GM10847 (cell line): ENCODE measurements around the gene BACE1-AS.

Source experiments
- POLR2A ChIP-seq: IDR thresholded peaks from 2 replicates; pipeline ENCODE4 v1.6.1; 2011; ENCODE audit not compliant: insufficient read length; ENCODE audit errors: extremely low read depth

Gene BACE1-AS

GRCh38 chr11:117290809-117291396 is at the start of gene BACE1-AS:
TSS of gene BACE1-AS (plus strand) at chr11:117291346.
- no peak for TF ChIP-seq POLR2A

GRCh38 chr11:117248341-117248740 is 42.8 kb upstream of the BACE1-AS start:
- no peak for TF ChIP-seq POLR2A

GRCh38 chr11:117249571-117249970 is 41.6 kb upstream of the BACE1-AS start:
- TF ChIP-seq POLR2A = no peak

DNA sequence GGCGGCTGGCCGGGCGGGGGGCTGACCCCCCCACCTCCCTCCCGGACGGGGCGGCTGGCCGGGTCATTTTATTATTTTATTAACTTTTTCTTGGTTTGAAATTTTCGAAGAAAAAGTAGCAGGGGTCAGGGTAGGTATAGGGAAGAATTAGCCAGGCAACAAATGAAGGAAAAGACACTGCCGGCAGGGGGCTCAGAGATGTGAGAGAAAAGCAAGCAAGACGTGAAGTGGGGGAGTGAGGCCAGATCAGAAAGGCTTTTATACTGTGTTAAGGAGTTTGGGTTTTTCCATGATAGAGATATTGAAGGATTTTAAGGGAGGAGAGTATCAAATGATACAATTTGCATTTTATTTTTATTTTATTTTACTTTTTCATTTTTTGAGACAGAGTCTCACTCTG is 39.6 kb upstream of the BACE1-AS start:
- no peak for TF ChIP-seq POLR2A

DNA sequence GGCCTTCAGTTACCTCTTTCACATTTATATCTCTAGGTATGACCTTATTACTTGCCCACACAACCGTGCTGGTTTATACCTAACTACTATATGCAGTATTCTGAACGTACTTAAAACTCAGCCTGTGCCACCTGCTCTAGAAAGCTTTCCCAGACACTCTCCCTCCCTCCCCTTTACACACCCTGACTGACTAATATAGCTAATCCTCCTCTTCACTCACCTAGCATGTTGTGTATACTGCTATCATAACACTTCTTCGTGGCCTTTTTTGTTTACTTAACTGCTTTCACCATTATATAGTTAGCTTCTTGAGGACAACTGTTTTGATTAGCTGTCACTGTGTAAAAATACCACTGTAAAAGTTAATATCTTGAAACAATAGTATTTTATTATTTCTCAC is 35.2 kb upstream of the BACE1-AS start:
- no peak for TF ChIP-seq POLR2A

DNA sequence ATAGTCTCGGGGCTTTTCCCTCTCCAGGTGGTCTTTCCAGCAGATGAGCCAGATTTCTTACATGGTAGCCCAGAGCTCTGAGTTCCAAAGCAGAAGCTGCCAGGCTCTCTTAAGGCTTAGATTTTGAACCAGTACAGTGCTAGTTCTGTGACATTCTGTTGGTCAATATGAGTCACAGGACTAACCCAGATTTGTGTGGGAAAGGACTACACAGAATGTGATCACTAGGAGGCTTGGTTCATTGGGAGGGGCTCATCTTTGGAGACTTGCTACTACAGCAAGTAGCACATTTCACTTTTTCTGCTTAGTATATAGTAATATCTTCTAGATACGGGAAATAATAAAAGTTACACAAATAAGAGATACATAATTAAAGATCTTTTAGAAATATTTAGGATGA is 34.6 kb upstream of the BACE1-AS start:
- TF ChIP-seq POLR2A = no peak

- no peak for TF ChIP-seq POLR2A
Measured at GRCh38 chr11:117258576-117258975, 32.6 kb upstream of the BACE1-AS start.

GRCh38 chr11:117259417-117259816 is 31.7 kb upstream of the BACE1-AS start:
- TF ChIP-seq POLR2A = no peak

DNA sequence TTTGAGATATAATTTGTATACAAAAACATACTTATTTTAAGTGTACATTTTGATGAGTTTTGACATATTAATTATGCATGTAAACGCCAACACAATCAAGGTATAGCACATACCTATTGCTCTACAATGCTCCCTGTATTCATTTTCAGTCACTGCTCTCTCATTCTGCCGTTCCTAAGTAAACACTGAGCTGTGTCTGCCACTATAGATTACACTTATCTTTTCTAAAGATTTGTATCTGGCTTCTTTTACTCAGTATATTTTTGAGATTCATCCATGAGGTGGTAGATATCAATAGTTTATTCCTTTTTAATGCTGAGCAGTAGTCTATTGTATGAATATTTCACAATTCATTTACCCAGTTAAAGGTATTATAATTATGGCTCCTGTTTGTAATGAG is 25.4 kb upstream of the BACE1-AS start:
- no peak for TF ChIP-seq POLR2A

- TF ChIP-seq POLR2A = no peak
Measured at GRCh38 chr11:117269856-117270255, 21.3 kb upstream of the BACE1-AS start.

DNA sequence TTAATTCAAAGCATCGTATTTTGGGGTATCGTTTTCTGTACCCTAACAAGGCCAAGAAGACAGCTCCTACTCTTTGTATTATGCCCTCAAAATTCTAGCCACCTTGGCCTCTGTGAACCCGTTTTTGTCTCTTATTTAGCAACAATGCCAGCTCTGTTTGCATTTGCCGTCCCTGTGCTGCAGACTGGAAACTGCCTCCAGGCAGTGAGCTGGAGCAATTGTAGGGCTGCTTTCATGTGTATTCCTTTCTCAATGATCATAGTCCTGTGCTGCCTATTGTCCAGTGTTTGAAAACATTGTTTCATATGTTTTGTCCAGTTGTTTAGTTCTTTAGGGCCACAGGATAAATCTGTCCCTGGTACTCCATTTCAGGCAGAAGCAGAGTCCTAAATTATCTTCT is 19.9 kb upstream of the BACE1-AS start:
- no peak for TF ChIP-seq POLR2A

GRCh38 chr11:117273550-117274289 is 17.4 kb upstream of the BACE1-AS start:
- no peak for TF ChIP-seq POLR2A

GRCh38 chr11:117278347-117278746 is 12.8 kb upstream of the BACE1-AS start:
- no peak for TF ChIP-seq POLR2A

DNA sequence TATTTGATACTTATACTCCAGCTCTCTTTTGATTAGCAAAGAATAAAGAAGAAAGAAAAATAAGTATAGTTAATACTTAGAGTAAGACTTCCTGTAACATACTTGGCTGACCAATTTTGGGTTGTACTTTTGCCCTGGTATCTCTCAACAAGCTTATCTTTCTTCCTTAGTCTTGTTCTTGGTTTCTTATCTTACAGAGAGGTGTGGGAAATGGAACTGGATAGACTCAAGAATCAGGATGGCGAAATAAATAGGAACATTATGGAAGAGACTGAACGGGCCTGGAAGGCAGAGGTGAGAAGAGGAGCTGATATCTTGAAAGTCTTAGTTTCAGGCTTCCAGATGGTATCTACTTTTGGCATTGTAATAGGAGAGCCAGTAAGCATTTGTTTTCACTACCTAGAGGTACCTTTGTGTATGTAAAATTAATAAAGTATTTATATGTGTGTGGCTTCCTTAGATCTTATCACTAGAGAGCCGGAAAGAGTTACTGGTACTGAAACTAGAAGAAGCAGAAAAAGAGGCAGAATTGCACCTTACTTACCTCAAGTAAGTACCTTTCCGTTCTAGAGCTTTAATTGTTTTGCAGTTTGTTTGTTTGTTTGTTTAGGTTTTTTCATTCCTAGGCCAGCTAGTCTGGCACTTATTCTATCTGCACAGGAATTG is 11.3 kb upstream of the BACE1-AS start:
- no peak for TF ChIP-seq POLR2A

- no peak for TF ChIP-seq POLR2A
Measured at GRCh38 chr11:117281159-117281558, 10.0 kb upstream of the BACE1-AS start.

DNA sequence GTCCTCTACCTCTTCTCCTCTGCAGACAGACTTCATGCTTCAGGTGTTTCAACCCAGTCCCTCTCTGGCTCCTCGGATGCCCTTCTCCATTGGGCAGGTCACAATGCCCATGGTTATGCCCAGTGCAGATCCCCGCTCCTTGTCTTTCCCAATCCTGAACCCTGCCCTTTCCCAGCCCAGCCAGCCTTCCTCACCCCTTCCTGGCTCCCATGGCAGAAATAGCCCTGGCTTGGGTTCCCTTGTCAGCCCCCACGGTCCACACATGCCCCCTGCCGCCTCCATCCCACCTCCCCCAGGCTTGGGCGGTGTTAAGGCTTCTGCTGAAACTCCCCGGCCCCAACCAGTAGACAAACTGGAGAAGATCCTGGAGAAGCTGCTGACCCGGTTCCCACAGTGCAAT is 9.3 kb upstream of the BACE1-AS start:
- TF ChIP-seq POLR2A = no peak
